GM19438 (cell line): ENCODE results near the gene COX5B.

Experiments used
- ATAC-seq: cut with Tn5 transposase; IDR thresholded peaks from one replicate; pipeline ENCODE4 v1.9.1; 2021; ENCODE audit warnings: low read depth; ENCODE audit not compliant: unreplicated experiment

The COX5B gene

DNA sequence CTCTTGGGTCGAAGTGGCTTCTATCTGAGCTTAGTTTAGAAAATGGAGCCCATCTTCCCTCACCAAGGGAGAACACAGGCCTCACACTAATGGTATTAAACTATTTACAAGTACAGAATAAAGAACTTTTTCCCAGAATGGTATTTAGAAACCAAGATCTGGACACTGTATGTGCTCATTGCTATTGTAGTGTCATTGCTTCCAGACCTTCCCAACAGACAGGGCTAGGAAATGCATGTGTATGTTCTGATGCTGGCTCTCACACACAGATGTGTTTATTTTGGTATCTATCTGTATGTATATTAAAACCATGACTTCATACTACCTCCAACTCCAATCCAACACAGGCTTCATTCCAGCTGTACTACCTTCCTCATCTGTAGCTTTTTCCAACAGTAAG lies 8.0 kb downstream of the COX5B start:
- no peak for ATAC-seq

GRCh38 chr2:97654309-97654708 lies 8.4 kb downstream of the COX5B start:
- no peak for ATAC-seq

- ATAC-seq = no peak
Observed at GRCh38 chr2:97654791-97655190, 8.9 kb downstream of the COX5B start.

GRCh38 chr2:97656129-97656755 lies 10.4 kb downstream of the COX5B start:
- no peak for ATAC-seq

DNA sequence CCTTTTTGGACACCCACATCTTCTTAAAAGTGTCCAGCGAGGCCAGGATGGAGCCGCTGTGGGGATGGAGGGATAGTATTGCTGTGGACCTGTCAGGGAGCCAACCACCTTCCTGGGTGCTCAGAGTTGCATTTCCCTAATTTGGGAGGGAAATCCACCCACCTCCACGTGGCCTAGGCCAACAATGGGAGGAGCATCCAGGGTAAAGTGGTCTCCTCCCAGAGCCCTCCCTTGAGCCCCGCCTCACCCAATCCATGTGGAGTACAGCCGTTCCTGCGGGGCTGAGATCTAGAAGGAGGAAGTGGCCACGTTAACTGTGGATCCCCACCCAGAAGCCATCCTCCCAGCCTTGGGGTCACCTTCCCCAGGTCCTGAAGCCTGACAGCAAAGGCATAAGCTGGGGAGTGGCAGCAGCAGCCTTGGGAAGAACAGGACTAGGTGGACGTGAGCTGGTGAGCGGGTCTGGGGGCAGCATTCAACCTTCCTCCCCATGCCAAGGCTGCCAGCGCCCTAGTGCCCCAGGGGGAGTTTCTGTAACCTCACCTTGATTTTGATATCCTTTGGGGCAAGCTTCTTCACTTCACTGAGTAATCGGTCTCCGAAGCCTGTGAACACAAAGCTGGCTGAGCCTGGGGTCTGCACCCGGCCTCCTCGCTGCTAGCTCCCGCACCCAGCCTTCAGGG lies 11.2 kb downstream of the COX5B start:
- ATAC-seq = no peak

GRCh38 chr2:97657986-97658690 lies 12.3 kb downstream of the COX5B start:
- ATAC-seq = no peak

DNA sequence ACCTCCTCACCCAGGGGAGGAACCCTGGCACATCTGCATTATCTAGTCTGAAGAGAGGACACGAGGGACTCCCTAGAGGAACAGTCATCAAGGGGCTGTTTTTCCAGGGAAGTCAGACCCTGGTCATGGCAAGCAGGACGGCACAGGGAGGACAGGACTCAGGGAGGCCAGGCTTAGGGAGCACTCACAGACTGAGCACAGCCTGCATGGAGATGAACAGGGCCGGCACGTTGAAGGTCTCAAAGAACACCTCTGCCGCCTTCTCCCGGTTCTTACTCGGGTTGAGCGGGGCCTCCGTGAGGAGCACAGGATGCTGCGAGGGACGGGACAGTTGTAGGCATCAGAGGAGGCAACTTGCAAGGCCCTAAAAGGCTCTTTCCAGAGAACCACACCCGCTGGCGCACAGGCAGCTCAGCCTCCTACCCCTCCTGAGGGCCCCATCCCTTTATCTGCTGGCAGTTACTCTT lies 12.9 kb downstream of the COX5B start:
- ATAC-seq = no peak

DNA sequence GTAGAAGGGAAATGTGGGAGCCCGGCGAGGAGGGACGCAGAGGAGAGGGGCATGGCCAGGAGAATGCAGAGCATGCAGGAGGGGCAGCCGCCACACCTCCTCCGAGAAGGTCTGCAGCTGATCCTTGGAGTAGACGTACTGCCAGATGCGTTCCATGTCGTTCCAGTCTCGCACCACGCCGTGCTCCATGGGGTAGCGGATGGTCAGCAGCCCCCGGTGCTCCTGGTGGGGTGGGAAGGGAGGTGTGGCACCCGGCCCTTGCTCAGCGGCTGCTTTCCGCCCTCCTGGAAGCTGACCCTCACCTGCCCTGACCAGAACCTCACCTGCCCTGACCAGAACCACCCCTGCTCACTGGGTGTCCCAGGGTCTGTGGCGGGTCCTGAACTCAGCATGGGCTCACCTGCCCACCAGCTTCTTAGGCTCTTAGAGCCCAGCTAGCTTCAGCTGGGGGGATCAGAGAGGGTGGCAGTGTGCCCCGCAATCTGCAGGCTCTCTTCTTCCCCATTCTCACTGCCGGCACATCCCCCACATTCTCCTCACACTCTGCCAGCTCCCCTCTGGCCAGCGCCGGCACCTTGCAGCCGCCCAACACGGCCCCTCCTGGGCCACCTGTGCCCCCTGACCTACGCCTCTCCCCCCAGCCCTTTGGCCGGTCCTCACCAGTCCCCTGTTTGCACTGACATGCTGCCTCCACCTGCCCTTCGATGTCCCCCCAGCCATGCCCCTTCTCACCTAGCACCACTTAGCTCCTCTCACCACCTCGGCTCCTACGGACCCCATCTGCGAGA lies 13.6 kb downstream of the COX5B start:
- ATAC-seq = no peak

- ATAC-seq = no peak
Observed at GRCh38 chr2:97660044-97660774, 14.3 kb downstream of the COX5B start.

- no peak for ATAC-seq
Observed at GRCh38 chr2:97660775-97661389, 15.0 kb downstream of the COX5B start.

- ATAC-seq = no peak
Observed at GRCh38 chr2:97661927-97662326, 16.1 kb downstream of the COX5B start.

DNA sequence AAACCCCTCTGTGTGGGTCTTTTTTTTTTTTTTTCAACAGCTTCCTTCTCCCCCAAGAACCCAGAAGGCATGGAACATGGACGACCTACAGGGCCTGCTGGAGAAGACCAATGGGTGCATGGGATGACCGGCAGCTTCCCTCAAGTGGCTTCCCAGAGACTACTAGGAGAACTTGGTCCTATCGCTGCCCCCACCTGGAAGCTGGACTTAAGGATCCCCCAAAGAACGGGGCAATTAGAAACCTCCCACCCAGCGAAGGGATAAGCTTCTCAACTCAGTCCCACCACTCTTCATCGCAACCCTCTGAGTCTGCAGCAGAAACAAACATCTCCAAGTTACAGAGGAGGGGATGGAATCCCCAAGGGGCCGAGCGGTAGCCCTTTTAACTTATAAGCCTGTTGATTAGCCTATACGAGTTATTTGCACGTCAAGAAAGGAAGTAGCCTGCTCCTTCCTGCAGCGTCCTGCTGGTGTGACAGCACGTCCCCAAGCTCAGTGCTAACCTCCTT lies 16.6 kb downstream of the COX5B start:
- ATAC-seq = no peak

DNA sequence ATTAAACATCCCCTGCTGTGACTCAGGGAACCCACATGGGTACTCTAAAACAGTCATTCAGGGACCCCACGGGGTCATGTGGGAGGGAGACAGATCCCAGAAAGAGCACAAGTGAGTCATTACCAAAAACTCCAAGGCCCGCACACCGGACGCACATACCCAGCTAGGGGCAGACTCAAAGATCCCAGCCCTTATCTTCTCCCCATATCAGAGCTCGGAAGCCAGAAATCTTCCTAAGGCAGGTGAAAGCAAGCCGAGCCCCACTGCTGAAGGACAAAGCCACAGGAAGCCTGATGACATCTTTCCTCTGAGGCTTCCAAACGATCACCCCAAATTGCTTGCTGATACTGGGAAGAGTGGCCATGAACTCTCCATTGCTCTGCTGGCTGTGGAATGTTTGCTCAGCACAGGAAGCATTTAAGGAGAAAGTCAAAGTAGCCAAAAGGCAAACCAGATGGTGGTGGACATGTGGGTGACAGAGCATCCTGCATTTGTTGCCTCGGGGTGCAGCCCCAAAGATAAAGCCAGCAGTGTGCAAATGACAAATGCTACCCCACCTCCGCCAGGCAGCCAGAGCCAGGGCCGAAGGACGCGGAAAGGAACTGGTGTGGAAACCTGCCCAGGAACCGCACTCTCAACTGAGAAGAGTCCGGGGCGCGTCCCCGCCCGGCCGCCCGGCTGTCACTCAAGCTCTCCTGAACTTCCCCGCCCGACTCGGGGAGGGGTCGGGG lies 17.2 kb downstream of the COX5B start:
- ATAC-seq = peak; percentile 56

GRCh38 chr2:97663626-97663961 lies 17.7 kb downstream of the COX5B start:
- ATAC-seq = no peak

GRCh38 chr2:97663962-97664635 lies 18.2 kb downstream of the COX5B start, which contains the start of gene ACTR1B:
TSS of gene ACTR1B (minus strand) at chr2:97664044. CDS start at chr2:97663890, 154 bp downstream.
- ATAC-seq = peak; percentile 85

- no peak for ATAC-seq
Observed at GRCh38 chr2:97664636-97664970, 18.7 kb downstream of the COX5B start.

GRCh38 chr2:97669448-97669847 lies 23.6 kb downstream of the COX5B start, which contains the start of gene C2orf92:
TSS of gene C2orf92 (plus strand) at chr2:97669713. CDS start at chr2:97669789, 76 bp downstream.
- no peak for ATAC-seq

DNA sequence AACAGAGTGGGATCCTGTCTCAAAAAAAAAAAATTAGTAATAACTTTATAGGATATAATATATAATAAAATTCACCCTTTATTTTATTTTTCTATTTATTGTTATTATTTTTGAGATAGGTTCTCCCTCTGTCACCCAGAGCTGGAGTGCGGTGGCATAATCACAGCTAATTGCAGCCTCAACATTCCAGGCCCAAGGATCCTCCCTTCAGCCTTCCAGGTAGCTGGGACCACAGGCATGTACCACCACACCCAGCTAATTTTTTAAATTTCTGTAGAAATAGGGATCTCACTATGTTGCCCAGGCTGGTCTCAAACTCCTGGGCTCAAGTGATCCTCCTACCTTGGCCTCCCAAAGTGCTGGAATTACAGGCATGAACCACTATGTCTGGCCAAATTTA lies 24.6 kb downstream of the COX5B start:
- ATAC-seq = no peak
